Measurements from ENCODE around the gene ODF4.
"Not testable (repeated sequence)": the region's sequence is repeated elsewhere in the genome, so short reads cannot be mapped to it uniquely, and the experiment has no call there.

The ODF4 gene

DNA sequence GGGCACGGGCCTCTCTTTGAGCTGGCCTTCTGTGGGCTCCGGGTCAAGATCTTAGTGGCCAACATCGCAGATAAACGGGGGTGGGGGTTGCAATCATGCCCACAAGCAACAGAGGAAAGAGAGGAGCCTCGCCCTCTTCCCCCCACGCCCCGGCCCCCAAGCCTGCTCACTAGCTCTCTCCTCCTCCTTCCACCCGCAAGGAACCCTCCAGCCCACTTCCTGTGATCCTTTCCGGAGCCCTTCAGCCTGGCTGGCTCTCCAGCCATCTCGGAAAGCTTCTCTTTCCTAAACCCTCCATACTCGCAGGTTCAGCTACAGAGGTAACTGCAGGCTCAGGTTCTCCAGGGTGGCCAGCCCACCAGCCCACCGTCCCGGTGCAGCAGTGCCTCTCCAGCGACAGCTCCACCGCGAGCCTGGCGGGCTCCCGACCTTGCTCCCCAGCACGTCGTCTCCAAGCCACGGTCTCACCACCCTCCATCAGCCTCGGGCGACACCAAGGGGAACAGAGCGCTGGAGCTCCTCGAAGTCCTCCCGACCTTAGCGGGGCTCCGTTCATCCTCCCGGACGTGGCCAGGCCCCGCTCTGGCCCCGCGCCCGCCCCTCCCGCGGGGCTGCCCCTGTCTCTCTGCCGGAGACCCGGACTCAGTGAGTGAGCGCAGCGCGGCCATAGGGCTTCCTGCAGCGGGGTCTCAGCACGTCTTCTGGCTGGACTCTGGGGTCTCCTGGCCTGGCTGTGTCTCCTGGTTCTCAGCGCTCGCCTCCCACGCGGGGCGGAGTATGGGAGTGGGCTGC lies 12.9 kb upstream of the ODF4 start:
- DNase-seq, result no peak

DNA sequence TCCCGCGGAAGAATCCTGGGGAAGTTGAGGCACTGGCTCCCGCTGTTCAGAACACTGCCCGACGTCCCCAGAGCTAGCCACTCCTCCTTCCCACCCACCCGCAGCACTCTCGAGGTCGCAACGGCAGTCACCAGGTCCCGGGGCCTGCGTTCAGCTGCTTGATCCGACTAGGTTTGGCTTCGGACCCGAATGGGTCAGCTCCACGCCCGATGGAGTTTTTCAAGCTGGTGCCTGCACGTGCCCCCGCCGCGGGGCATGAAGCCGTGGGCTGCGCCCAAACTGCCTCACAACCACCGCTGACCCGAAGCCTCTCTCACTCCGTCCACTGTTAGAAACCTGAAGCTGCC lies 12.4 kb upstream of the ODF4 start:
- DNase-seq, result no peak

DNA sequence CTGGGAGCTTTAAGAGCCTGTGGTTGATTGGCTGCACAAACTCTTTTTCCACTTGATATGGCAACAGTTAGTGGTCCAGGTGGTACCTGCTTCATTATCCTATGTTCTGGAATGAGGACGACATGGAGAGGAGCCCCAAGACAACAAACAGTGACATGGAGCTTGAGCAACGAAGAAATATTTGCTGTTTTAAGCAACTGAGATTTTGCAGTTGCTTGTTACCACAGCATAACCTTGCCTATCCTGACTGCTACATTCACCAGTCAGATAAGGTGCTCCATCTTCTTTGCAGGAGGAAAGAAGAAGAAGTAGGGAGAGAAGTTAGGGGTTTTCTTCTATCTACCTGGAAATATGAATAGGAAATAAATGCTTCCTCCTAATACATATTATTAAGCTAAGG lies 7.5 kb upstream of the ODF4 start:
- DNase-seq, result no peak

DNA sequence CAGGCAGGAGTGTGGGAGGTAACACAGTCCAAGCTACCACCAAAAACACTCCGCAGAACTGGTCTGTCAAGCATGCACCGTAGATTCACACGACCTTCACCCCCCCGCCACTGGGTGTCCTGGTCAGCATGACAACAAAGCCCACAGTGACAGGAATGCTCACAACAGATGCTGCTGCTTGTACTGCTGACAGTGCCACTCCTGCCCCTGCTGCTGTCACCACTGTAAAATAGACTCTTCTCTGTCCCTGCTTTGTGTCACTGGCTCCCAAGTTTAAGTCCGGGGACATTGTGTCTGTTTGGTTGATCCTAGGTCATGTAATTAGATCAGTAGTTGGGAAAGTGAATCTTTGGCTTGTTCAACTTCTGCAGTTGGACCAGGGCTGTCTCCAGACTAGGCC lies 7.0 kb upstream of the ODF4 start:
- DNase-seq, result no peak

DNA sequence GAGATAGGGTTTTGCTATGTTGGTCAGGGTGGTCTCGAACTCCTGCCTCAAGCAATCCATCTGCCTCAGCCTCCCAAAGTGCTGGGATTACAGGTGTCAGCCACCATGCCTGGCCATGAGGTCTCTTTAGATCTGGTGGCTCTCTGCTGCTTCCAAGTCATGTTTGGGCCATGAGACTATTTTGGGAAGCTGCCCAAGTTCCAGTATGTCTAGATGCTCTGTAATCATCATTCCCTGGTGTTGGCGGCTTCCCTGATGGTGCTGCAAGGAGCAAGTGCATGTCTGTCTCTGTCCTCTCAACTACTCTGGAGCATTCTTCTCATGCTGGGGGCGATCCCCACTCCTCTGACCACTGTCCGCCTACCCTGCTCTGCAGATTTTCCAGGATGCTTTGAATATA lies 6.4 kb upstream of the ODF4 start:
- DNase-seq, result no peak

DNA sequence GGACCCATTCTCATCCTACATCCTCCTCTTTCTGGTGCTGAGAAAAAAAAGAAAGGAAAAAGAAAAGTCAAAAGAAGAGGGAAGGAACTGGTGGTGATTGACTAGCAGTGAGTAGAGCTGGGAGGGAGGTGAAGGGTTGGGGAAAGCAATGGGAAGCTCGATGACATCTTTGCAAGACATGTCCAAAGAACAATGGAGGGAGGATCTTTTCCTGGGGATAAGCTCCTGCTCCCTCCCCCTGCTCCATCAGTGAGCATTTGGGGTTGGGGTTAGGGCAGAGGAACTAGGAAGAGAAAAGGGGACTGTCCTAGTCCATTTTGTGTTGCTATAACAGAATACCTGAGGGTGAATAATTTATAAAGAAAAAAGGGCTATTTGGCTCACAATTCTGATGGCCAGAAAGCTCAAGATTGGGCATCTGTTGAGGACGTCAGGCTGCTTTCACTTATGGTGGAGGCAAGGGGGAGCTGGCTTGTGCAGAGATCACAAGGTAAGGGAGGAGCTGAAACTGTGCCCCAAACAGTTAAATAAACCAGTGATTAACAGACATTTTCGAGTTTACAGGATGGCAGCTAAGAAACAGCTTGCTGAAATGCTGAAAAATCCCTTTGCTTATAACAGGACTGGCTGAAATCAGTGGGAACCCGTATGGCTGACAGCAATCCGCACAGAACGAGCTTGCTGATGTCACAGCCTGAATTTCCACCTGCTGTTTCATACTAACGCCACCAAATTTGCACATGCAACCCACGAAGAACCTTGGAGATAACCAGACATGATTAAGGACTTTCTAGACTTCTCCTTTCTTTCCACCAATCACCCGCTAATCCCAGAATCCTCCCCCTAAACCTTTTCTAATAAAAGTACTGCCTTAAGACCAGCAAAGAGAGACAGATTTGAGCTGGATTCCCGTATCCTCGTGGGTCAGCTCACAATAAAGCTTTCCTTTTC lies 1.6 kb upstream of the ODF4 start:
- DNase-seq, result no peak

DNA sequence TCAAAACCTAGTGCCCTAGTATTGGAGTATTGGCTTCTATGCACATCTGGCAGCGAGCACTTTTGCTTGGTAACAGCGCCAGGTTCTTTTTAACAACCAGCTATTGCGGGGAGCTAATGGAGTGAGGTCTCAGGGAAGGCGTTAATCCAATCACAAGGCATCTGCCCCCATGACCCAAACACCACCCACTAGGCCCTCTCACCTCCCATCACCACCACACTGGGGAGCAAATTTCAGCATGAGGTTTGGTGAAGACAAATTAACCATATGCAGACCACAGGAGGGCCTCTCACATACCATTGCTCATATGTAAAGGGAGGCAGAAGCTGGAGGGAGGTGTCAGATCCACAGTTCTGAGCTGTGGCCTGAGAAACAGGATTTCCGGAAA lies 893 bp upstream of the ODF4 start:
- no peak for DNase-seq

DNA sequence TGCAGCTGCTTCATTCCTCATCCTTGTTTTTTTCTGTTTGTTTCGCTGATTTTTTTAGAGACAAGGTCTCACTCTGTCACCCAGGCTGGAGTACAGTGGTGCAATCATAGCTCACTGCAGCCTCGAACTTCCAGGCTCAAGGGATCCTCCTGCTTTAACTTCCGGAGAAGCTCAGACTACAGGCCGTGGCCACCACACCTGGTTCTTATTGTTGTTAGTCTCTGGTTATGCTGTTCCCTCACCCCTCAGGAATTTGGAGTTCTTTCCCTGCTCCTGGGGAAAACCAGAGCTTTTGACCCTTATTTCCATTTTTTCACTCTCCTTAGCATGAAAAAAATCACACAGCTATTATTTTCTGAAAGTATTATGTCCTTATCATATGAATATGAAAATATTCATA lies 1.8 kb downstream of the ODF4 start:
- no peak for DNase-seq

DNA sequence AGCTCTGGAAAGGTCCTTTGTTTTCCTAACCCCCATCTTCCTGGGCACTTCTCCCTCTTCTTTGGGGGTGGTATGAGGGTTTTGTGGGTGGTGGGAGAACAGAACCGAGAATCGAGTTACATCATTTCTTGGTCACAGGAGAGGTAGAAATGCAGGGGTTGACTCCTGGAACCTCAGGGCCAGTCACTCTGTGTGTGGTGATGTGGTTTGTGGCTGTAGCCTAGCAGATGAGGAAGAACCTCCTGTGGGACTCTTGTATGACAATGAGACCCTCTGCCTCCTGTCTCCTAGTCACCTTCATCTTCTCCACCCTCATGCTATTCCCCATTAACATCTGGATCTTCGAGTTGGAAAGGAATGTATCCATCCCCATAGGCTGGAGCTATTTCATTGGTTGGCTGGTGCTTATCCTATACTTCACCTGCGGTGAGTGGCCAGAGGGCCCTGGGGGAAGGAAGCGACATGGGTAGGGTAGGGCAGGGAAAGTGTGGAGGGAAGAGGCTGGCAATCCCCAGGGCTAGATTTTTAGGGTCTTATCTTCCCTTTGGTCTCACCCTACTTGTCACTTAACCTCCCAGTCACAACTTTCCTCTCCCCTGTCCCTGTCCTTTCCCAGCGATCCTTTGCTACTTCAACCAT lies 5.5 kb downstream of the ODF4 start:
- no peak for DNase-seq

DNA sequence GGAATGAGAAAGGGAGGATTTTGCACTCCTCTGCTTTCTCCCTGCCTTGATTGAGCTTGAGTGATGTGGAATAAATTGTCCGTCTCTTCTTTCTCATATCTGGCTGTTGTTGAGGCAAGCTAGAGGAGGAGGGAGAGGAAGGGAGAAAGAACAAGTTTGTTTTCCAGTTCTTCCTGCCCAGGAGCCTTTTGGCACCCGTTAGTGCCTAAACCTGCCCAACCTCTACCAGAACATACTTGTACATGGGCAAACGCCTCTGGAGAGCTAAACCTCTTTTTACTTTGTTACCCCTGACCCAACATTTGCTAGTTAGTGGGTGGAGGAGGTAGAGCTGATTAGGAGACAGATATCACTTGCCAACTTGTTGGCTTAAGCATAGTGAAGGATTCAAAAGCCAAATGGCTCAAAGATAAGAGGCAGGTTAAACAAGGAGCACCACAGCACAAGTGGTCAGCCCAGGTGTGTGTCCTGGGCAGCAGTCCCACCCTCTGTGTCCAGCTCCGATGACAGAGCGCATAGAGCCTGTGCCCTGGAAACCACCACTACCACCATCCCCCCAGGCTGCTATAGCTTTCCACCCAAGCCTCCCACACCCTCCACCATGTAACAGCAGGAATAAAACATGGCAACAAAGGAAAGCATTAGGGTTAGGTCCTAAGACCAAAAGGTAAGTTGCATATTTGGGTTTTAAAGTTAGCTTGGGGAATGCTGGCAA lies 6.5 kb downstream of the ODF4 start:
- DNase-seq, result no peak

DNA sequence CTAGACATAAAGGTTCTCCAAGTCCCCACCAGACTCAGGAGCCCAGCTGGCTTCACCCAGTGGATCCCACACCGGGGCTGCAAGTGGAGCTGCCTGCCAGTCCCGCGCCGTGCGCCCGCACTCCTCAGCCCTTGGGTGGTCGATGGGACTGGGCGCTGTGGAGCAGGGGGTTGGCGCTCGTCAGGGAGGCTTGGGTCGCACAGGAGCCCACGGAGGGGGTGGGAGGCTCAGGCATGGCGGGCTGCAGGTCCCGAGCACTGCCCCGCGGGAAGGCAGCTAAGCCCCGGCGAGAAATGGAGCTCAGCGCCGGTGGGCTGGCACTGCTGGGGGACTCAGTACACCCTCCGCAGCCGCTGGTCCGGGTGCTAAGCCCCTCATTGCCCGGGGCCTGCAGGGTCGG lies 7.4 kb downstream of the ODF4 start:
- DNase-seq, result not testable (repeated sequence)

DNA sequence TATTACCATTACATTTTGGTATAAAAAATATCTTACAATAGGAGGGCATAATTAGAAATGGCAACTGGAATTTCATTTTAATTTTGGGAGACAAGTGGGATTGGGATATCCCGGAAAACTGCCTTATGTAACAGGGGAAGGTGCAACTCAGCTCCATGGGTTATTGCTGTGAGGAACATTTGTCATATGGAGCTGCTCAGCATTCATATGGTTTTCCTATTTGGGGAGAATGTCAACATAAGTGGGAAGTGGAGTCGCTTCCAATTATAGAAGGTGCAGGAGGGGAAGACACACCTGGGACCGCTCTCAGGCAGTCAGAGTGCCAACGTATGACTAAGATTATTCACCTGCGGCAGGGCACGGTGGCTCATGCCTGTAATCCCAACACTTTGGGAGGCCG lies 10.7 kb downstream of the ODF4 start:
- DNase-seq, result no peak

DNA sequence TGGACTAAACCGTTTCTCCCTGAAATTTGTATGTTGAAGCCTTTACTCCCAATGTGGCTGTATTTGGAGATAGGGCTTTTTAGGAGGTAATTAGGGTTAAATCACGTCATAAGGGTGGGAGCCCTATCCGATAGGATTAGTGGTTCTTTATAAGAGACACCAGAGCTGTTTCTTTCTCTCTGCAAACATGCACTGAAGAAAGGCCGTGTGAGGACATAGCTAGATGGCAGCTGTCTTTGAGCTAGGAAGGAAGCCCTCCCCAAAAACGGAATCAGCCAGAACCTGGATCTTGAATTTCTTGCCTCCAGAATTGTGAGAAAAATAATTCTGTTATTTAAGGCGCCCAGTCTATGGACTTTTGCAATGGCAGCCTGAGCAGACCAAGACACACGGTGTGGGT lies 14.1 kb downstream of the ODF4 start:
- DNase-seq, result no peak

DNA sequence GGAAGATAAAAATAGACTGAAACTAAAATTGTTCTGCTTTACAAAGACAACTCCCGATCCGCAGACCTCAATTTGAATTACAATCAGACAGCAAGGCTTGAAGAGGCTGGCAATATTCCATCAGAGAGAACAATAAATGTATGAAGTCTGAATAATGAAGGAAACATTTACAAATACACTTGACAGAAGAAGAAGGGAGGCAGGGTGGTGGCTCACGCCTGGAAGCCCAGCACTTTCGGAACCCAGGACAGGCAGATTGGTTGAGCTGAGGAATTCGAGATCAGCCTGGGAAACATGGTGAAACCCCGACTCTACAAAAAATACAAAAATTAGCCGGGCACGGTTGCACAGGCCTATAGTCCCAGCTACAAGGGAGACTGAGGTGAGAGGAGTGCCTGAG lies 14.6 kb downstream of the ODF4 start:
- DNase-seq, result no peak

DNA sequence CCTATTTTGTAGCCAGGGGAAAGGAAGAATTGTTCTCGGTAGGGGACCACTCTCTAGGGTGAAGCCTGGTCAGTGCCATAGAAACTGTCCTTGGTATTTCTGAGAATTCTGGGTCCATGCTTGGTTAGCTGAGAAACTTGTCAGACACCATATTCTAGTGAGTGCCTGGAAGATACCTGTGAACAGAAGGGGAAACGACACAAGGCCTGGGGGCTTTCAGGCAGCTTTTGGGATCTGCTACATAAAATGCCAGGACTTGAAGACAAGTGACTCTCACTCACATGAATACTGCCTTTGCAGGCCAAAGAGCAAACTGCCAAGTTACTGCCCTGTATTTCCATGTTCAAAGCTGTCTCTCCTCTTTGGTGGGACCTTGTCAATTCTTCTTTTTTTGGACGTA lies 18.3 kb downstream of the ODF4 start:
- DNase-seq, result no peak

DNA sequence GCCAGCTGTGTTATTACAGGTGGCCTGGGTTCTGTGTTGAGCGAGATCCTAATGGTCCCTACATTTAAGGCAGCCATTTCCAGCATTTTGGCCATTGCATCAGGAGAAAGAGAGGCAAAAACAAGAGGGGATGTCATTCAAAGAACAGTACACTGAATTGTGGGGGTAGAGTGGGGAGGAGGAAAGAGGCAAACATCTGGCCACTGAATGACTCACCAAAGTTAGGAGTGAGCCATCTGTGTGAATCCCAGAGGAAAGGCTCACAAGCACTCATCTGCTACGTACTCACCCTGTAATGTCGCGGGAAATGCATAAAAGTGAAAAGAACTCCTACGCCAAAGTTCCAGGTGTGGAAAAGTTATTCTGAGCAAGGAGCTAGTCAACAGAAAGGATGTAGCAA lies 20.1 kb downstream of the ODF4 start:
- no peak for DNase-seq

DNA sequence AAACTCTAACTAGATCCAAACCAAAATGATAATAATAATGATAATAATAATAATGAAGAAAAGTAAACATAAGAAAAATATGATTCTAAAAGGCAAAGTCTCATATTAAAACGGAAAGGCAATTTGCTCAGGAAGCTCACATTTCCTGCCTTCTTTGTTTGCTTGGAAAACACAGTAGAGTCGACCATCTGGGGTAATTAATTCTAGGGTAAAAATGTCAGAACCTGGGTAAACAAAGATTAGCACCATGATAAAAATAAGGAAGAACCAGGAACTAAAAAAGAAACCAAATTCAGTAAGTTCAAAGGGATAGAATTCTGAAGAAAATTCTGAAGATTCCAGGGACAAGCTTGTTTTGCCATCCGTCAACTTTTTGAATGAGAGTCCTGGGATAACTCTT lies 20.6 kb downstream of the ODF4 start:
- no peak for DNase-seq

DNA sequence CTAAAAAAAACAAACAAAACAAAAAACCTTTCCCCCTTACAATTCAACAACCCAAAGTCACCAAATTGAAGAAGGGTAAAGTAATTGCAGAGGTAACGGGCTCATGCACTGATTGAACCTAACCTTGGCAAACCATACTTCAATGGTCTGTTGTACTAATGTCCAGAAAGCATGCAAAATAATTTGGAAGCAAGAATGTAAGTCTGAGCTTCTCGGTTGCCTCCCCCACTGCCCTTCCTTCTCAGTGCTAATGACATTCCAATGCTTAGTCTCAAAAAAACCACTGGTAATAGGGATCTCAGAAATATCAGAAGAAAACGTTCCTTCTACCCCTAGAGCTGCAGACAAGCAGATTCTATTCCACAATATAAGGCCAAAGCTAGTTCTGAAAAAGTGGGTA lies 21.1 kb downstream of the ODF4 start:
- no peak for DNase-seq

DNA sequence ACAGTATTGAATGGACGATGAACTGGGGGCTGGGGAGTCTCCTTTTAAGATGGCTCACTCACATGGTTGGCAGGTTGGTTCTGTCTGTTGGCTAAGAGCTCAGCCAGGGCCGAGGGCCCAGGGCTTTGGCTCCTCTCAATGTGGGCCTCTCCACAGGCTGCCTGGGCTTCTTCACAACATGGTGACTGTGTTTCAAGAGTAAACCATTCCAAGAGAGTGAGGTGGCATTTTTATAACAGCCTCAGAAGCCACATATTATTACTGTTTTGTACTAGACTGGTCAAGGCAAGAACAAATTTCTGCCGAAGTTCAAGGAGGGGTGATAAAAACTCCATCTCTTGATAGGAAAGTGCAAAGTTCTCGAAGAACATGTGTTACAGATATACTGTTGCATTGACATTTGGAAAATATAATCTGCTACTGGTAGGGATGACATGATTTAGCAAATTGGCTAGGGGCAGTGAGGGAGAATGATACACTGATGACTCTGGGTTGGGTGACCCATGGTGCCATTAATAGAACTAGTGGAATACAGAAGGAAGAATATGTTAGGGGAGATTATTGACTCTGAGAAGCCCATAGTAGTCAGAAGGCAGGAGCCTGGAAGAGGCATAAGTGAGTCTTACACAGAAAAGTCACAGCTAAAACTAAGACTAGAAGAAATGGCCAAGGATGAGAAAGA lies 23.2 kb downstream of the ODF4 start:
- no peak for DNase-seq

DNA sequence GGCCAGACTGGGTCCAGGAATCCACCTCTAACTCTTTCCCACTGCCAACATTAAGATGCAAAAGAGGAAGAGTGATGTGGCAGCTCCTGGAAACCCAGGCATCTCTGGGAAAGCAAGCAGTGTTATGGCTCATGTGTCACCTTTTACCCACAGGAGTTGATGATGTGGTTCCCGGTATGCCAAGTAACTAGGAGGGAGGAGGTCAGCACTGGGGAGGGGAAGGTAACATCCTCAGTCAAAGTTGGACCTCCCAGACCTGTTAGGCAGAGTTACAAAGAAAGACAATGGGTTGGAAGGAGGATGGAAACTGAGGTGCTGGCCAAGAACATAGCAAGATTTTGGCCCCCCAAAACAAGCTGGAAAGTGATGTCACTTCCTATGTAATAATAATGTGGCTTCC lies 25.5 kb downstream of the ODF4 start:
- DNase-seq, result no peak

DNA sequence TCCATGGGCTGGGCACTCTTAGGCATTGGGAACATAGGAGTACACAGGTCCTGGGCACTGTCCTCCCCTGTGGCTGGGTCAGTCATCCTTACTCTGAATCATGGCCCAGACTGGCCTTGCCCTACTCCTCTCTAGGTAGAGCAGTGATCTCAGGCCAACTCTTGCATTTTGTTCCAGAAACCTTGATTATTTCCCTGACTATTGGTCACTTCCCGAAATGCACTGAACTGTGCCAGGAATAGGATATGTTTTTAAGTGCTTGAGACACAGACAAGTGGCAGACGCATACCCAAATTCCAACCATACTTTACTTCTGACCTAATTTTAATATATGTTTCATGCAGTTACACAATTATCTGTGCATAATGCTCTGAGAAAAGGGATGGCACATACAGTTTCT lies 26.6 kb downstream of the ODF4 start:
- DNase-seq, result no peak

DNA sequence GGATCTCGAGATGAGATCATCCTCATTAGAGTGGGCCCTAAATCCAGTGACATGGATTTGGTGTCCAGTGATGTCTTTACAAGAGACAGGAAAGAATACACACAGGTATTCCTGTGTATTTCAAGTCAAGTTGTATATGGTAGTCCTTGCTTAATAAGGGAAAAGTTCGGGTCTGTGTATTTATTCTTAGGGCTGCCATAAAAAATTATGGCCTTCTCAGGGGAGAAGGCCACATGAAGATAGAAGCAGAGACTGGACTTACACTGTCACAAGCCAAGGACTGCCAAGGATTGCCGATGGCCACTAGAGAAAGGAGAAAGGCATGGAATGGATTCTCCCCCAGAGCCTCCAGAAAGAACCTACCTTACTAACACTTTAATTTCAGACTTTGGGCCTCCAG lies 28.6 kb downstream of the ODF4 start:
- no peak for DNase-seq

DNA sequence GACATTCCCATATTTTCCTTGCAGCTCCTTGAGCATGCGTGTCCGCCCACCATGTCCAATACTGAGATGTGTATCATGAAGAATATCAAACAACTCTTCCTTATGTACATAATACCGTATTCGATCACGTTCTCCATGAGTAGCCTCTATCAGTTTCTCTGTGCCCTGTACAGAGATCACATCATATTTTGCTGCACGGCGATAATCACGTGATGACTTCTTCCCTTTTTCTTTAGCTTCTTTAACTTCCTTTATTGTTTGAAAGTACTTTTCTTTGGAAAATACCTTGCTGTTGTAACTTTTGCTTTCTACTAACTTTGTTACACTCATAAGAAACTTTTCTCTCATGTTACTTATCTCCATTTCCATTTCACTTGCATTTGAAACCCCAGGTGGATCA lies 30.3 kb downstream of the ODF4 start:
- no peak for DNase-seq

Measured in NCI-H2107 (cell line).